Measurements from ENCODE around the gene FAM114A2. TPM values are rescaled to one million over a fixed set of nuclear protein-coding genes. Genes with fewer than 3 reads are reported as not detected.

Gene FAM114A2
- total RNA-seq, result 10 to 100 TPM; 21.6 to 32.1 (median 22.0) TPM

GRCh38 chr5:154038707-154039457 lies at the start of gene FAM114A2, which contains the start of gene MFAP3:
TSS of gene FAM114A2 (minus strand) at chr5:154038910. CDS start at chr5:154034953, 3,957 bp downstream.
TSS of gene MFAP3 (plus strand) at chr5:154038967. CDS start at chr5:154049723, 10,756 bp downstream.
- Histone ChIP-seq H3K36me3 (no peaks in the 10 kb centered on the region), H3K4me3 (peak within 1 kb of the TSS; percentile 75 to 89 (median 76)), H3K4me1 (peaks cover 0 to 6% of the 10 kb centered on the region in 2 donors), H3K27ac (peak within 1 kb of the TSS; percentile 82 to 92), H3K9me3 (no peaks in the 10 kb centered on the region), H3K27me3 (no peaks in the 10 kb centered on the region)
- peak; percentile 83 to 88 for DNase-seq (ENCODE audit: low spot score in 2 of 2)
- peak; percentile 87 to 91 (median 91) for TF ChIP-seq POLR2AphosphoS5 (IDR thresholded peaks at IDR 0.05)
- peak; percentile 45 for TF ChIP-seq POLR2A (IDR thresholded peaks at IDR 0.05)
- TF ChIP-seq CTCF (IDR thresholded peaks at IDR 0.05), result no peak
- intact Hi-C loops (cut with DNase I; ENCODE audit: low total_unique reads), result no loop called here

- intact Hi-C loops (cut with DNase I; ENCODE audit: low total_unique reads), result no loop called here
- H3K4me1 ChIP-seq, result no peaks in the 10 kb centered on the region
- no peaks in the 10 kb centered on the region for H3K36me3 ChIP-seq
- no peak overlapping the region for H3K27ac ChIP-seq
- DNase-seq (ENCODE audit: low spot score in 2 of 2), result no peak
- TF ChIP-seq POLR2A (IDR thresholded peaks at IDR 0.05) (no peak), POLR2AphosphoS5 (IDR thresholded peaks at IDR 0.05) (no peak), CTCF (IDR thresholded peaks at IDR 0.05) (no peak)
- no peak overlapping the region for H3K4me3 ChIP-seq
- no peaks in the 10 kb centered on the region for H3K9me3 ChIP-seq
- no peaks in the 10 kb centered on the region for H3K27me3 ChIP-seq
Observed at GRCh38 chr5:154087260-154087659, 48.5 kb upstream of the FAM114A2 start.

- TF ChIP-seq POLR2AphosphoS5 (IDR thresholded peaks at IDR 0.05) (no peak), CTCF (IDR thresholded peaks at IDR 0.05) (no peak), POLR2A (IDR thresholded peaks at IDR 0.05) (no peak)
- no peak for DNase-seq (ENCODE audit: low spot score in 2 of 2)
Observed at GRCh38 chr5:154086641-154087040, 47.9 kb upstream of the FAM114A2 start.

GRCh38 chr5:154086146-154086545 lies 47.4 kb upstream of the FAM114A2 start:
- Histone ChIP-seq H3K36me3 (no peaks in the 10 kb centered on the region), H3K4me3 (no peak overlapping the region), H3K27me3 (no peaks in the 10 kb centered on the region), H3K9me3 (no peaks in the 10 kb centered on the region), H3K27ac (peak overlapping the region in 1 of 2 donors; percentile 23), H3K4me1 (no peaks in the 10 kb centered on the region)
- no peak for DNase-seq (ENCODE audit: low spot score in 2 of 2)
- intact Hi-C loops (cut with DNase I; ENCODE audit: low total_unique reads), result no loop called here
- TF ChIP-seq POLR2A (IDR thresholded peaks at IDR 0.05) (no peak), POLR2AphosphoS5 (IDR thresholded peaks at IDR 0.05) (no peak), CTCF (IDR thresholded peaks at IDR 0.05) (no peak)

More at GRCh38 chr5:154086641-154087040, 47.9 kb upstream of the FAM114A2 start:
- Histone ChIP-seq H3K4me3 (no peak overlapping the region), H3K9me3 (no peaks in the 10 kb centered on the region), H3K4me1 (no peaks in the 10 kb centered on the region), H3K27ac (no peak overlapping the region), H3K36me3 (no peaks in the 10 kb centered on the region), H3K27me3 (no peaks in the 10 kb centered on the region)
- intact Hi-C loops (cut with DNase I; ENCODE audit: low total_unique reads), result no loop called here

GRCh38 chr5:154084062-154084639 lies 45.4 kb upstream of the FAM114A2 start:
- intact Hi-C loops (cut with DNase I; ENCODE audit: low total_unique reads), result no loop called here
- no peak for DNase-seq (ENCODE audit: low spot score in 2 of 2)
- Histone ChIP-seq H3K4me1 (no peaks in the 10 kb centered on the region), H3K9me3 (no peaks in the 10 kb centered on the region), H3K36me3 (no peaks in the 10 kb centered on the region), H3K27ac (no peak overlapping the region), H3K4me3 (no peak overlapping the region), H3K27me3 (no peaks in the 10 kb centered on the region)
- TF ChIP-seq POLR2AphosphoS5 (IDR thresholded peaks at IDR 0.05), result no peak
- no peak for TF ChIP-seq POLR2A (IDR thresholded peaks at IDR 0.05)
